Fibroblast of the conjunctiva (primary cell): Measurements from ENCODE around the gene NR2F6.
A peak's percentile ranks its signal among the peaks of the same experiment; 100 is the strongest.
"Not testable (repeated sequence)": the region's sequence is repeated elsewhere in the genome, so short reads cannot be mapped to it uniquely, and the experiment has no call there.

Experiments used
- DNase-seq: peaks from one replicate; pipeline ENCODE4 v3.0.0-alpha.2; 2010; ENCODE audit warnings: low read depth

Gene NR2F6

DNA sequence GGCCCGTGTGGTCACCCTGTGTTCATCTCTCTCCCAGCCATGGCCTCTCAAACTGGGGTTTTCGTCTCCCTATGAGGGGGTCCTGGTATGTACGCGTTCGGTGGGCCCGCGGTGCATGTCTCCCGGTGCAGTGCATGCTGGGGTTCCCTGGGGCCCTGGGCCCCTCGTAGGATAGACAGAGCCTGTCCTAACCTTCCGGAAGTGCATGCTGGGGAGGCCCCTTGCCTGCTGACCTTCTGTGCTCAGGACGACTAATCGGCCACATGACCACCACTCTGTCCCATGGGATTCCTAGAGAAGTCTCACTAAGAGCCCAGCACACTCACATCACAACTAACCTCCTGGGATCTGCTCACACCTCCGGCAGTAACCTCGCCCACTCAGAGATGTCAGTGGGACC lies 35.4 kb downstream of the NR2F6 start:
- no peak for DNase-seq

DNA sequence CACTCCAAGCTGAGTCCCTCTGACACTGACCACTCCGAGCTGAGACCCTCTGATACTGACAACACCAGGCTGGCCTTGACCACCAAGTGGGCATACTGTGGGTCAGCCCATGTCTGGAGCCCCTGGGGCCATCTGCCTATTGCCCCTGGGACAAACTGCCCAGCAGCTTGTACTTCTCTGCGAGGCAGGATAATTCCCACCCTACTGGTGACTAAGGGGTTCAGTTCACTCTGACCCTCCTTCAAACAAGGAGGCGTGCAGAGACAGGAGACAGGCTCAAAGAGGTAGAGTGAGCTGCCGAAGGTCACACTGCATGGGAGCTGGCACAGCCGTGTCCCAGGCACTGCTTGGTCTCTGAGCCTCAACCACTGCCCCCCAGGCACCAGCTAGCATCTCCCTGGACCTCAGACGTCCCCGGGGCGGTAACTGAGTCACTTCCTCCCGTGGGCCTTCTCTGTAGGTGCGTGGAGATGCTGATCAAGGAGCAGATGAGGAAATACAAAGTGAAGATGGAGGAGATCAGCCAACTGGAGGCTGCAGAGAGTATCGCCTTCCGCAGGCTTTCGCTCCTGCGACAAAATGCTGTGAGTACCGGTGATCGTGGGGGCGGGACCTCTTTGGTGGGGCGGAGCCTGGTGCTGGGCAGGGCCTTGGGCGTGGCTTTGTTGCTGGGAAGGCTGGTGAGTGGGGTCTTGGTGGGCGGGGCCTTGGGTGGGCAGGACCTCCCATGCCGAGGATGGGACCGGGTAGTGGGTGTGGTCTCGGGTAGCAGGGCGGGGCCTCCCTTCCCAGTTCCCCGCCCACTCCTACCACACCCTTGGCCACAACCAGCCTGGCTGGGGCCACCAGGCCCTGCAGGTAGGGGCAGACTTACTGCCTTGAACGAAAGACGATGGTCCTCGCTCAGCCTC lies 36.3 kb downstream of the NR2F6 start:
- no peak for DNase-seq

DNA sequence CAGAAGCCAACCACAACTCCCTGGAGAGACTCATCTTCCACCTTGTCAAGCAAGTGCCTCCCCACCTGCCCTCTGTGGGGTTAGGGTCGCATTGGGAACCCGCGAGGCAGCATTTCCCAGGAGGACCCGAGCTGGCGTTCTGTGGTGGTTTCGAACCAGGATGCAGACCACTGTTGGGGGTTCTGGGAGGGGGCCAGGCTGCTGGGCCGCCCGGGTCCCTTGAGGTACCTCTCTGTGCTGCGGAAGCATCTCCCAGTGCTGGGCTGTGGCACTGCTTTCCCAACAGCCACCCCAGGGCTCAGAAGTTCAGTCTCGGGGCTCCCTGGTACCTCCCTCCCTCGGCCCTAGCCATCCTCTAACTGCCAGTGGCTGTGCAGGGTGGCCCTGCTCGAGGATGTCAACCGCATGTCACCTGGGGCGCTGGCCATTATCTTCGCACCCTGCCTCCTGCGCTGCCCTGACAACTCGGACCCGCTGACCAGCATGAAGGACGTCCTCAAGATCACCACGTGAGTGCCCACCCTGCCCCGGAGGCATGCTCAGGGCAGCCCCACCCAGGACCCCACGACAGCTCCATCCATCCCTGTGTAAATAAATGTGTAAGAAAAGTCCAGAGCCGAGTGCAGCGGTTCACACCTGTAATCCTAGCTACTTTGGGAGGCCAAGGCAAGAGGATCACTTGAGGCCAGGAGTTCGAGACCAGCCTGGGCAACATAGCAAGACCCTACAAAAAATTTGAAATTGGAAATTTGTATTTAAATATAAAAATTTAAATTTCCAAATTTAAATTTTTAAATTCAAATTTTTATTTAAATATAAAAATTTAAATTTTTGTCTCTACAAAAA lies 38.8 kb downstream of the NR2F6 start:
- DNase-seq: no peak

DNA sequence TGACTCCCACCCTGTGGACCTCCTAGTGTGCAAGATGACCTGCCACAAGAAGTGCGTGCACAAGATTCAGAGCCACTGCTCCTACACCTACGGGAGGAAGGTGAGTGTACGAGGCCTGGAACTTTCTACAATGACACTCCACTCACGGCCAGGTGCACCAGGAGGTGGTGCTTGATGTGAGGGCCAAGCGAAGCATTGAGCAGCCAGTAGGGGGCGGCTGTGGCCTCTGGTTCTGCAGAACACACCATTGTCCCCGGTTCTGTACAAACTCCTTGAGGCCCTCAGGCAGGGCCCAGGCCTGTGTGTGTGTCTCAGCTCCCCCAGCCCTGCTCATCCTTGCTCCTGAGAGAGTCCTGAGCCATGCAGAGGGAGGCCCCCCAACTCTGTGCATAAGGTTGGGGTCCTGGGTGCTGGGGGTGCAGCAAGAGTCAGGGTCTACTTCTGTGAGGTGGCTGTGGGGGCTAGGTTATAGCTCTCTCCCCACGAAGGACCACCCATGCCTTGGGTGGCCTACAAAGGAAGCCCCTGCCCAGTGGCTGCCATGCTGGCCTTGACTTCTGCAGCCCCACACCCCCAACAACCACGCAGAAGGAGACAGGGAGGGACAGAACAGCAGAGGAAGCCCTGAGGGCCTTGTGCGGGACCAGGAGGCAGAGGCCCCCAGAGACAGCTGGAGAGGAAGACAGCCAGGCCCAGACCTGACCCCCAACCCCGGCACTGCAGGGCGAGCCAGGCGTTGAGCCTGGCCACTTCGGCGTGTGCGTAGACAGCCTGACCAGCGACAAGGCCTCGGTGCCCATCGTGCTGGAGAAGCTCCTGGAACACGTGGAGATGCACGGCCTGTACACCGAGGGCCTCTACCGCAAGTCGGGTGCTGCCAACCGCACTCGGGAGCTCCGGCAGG lies 40.2 kb downstream of the NR2F6 start:
- peak; percentile 39 for DNase-seq

DNA sequence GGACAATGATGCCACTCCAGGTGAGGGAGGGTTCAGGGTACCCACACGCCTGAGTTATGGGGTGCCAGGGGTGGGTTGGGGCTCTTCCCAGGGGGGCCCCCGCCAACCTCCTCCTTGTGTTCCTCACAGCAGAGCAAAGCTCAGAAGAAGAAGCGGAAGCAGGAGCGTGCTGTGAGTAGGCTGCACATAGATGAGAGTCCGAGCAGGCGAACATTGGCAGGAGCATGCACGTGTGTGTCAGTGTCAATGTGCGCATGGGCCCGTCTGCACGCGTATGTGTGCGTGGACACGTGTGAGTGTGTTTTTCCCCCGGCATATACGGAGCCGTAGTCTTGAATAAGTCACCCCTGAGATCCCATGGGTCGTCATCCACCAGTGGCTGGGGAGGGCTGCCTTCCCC lies 43.0 kb downstream of the NR2F6 start:
- no peak for DNase-seq

DNA sequence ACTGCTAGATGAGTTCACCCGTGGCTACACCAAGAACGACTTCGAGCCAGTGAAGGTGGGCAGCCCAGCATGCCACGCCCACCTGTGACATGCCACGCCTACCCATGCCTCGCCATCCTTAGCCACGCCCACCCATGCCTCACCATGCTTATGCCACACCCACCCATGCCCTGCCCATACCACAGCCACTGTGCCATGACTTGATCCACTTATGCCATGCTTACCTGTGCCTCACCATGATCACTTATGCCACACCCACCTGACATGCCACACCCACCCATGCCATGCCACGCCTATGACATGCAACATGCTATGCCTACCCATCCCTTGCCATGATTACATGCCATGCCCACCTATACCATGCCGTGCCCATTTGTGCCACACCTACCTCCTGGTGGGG lies 43.5 kb downstream of the NR2F6 start:
- DNase-seq: no peak

DNA sequence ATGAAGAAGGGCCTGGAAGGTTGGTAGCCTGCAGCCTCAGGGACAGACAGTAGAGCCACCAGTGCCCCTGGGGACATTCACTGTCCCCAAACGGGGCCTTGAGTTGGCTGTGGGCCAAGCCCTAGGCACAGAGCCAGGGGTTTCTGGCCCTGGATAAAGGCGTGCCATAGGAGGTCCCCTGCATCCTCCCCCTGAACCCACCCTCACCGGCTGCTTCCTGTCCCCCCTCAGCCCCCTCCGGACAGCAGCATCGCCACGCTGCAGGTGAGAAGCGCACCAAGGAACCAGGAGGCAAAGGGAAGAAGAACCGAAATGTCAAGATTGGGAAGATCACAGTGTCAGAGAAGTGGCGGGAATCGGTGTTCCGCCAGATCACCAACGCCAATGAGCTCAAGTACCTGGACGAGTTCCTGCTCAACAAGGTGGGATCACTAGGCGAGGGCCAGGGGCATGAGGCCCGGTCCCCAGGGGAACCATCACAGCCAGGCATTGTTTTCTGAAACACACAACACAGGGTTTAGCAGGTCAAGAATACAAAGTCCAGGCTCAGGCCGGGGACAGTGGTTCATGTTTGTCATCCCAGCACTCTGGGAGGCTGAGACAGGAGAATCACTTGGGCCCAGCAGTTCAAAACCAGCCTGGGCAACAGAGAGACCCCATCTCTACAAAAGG lies 45.2 kb downstream of the NR2F6 start:
- DNase-seq: no peak

DNA sequence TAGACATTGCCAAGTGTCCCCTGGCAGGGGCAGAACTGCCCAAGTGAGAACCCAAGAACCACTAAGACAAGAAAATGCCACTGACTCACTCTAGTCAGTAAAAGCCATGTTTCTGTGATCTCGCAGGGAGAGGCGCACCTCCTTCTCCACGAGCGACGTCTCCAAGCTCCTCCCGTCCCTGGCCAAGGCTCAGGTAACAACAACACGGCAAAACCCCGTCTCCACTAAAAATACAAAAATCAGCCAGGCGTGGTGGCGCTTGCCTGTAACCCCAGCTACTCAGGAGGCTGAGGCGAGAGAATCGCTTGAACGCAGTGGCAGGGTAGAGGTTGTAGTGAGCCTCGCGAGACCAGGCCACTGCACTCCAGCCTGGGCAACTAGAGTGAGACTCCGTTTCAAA lies 48.1 kb downstream of the NR2F6 start:
- DNase-seq: no peak

DNA sequence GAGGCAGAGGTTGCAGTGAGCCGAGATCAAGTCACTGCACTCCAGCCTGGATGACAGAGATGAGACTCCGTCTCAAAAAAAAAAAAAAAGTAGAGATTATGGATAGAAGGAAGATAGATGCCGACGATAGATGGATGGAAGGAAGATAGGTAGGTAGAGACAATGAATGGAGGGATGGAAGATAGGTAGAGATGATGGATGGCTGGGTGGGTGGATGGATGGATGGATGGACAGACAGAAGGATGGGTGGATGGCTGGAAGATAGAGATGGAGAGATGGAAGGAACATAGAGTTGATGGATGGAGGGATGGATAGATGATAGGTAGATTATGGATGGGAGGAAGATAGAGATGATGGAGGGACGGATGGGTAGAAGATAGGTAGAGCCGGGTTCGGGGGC lies 49.1 kb downstream of the NR2F6 start:
- no peak for DNase-seq

DNA sequence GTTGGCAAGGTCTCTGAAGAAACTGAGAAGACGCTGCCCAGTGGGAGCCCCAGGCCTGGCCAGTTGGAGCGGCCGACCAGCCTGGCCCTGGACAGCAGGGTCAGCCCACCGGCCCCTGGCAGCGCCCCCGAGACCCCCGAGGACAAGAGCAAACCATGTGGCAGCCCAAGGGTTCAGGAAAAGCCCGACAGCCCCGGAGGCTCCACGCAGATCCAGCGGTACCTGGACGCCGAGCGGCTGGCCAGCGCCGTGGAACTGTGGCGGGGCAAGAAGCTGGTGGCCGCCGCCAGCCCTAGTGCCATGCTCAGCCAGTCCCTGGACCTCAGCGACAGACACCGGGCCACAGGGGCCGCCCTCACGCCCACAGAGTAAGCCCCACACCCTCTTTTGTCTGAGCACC lies 50.6 kb downstream of the NR2F6 start:
- no peak for DNase-seq

DNA sequence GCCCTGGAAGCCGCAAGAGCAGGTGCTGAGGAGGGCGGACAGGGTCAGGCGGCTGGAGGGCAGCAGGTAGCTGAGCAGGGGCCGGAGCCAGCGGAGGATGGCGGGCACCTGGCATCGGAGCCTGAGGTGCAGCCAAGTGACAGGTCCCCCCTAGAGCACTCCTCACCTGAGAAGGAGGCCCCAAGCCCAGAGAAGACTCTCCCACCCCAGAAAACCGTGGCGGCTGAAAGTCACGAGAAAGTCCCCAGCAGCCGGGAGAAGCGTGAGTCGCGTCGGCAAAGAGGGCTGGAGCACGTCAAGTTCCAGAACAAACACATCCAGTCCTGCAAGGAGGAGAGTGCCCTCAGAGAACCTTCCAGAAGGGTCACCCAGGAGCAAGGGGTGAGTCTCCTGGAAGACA lies 51.1 kb downstream of the NR2F6 start:
- DNase-seq: no peak

DNA sequence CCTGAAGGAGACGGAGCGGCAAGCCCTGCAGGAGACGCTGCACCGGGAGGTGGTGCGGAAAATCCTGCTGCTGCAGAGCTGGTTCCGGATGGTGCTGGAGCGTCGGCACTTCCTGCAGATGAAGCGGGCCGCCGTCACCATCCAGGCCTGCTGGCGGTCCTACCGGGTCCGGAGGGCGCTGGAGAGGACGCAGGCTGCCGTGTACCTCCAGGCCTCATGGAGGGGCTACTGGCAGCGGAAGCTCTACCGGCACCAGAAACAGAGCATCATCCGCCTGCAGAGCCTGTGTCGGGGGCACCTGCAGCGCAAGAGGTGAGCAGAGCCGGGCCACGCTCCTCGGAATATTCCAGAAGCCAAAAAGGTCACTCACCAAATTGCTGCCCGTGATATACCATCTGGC lies 53.0 kb downstream of the NR2F6 start:
- DNase-seq: no peak

DNA sequence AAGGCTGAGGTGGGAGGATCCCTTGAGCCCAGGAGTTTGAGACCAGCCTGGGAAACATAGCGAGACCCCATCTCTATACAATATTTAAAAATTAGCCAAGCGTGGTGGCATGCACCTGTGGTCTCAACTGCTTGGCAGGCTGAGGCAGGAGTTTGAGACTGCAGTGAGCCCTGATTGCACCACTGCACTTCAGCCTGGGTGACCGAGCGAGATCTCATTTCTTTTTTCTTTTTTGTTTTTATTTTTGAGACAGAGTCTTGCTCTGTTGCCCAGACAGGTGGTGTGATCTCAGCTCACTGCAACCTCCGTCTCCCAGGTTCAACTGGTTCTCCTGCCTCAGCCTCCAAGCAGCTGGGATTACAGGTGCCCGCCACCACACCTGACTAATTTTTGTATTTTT lies 54.0 kb downstream of the NR2F6 start:
- DNase-seq: not testable (repeated sequence)

DNA sequence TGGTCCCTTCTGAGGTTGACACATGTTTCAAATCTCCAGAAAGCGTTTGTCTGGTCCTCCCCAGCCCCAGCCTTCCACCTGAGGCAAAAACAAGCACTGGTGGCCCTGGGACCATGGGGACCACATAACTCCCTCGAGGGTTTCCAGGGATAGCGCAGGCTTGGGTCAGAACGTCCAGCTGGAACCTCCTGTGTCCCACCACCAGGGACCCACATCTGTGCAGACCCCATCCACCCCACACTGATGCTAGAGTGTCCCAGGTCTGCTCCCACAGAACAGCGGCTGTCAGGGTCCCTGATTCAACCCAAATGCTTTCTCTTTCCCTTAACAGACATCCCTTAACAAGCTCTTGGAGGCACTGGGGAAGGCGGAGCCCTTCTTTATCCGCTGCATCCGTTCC lies 60.1 kb downstream of the NR2F6 start:
- no peak for DNase-seq

DNA sequence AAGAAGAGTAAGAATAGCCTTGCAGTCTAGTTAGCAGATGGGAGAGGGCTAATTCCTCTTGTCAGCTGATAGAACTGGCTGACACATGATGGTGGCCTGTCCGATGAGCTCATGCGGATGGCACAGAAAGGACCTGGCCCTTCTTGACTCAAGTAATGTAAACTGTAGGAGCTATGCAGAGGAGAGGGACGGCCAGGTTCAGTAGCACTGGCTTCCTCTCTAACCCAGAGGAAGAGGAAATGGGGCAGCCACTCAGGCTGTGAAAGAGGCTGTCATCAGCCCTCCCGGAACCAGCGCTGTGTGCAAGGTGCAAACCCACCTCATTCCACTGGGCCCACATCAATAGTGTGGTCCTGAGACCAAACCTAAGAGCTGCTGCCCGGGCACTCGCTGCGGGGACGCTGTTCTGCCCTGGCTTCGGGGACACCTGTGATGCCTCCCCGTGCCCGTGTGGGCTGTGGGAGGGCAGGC lies 61.3 kb downstream of the NR2F6 start:
- no peak for DNase-seq

DNA sequence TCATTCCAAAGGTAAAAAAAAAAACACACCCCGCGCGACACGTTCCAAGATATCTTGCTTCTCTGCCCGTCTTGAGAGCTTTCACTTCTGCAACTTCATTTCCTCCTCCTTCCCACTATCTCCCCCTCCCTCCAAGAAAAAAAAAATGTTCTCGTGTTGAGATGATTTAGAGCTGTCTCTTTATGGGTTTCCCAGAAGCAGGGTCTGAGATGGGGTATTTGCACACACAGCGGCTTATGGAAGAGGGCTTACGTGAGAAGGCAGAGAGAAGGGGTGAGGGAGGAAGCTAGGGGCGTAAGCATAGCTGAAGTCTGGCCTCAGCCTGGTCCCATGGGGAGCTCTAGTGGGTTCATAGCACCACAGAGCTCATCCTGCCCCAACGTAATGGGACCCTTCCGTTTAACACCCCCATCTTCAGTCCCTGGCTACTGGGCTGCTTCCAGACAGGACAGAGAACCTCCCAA lies 61.8 kb downstream of the NR2F6 start:
- no peak for DNase-seq

DNA sequence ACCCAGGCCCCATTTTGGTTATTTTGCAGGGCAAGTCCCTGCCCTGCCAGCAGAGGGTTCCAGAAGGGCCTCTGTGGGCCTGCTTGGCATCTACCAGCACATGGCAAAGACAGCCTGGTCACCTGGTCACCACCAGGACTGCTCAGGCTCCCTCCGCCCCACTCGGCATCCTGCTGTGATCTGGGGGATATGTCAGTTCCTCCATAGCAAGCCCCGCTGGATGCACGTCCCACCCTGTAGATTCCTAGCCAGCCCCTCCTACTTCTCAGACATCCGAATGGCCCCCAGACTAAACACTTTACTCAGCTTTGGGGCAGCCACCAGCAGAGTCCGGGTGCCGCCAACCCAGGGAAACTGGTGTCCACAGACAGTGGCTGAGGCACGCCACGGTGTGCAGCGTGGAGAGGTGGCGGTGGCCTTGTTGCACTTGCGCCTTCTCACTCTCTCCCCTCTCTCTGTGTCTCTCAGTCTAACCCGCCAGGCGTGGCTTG lies 62.4 kb downstream of the NR2F6 start:
- no peak for DNase-seq
